ENCODE results near the gene L3MBTL4. TPM values are rescaled to one million over a fixed set of nuclear protein-coding genes. Genes with fewer than 3 reads are reported as not detected.

L3MBTL4 gene
- total RNA-seq, 2 donors from 2014 or later, result 10.9 to 11.2 TPM

GRCh38 chr18:6239716-6240115, 175.0 kb downstream of the L3MBTL4 start:
- Histone ChIP-seq H3K4me1 (no peaks in the 10 kb centered on the region), H3K9me3 (no peaks in the 10 kb centered on the region), H3K36me3 (replicated peaks in 1 of 2; ENCODE audit: insufficient read depth in 1 of 2, low read depth in 2 of 2) (no peaks in the 10 kb centered on the region), H3K27me3 (no peaks in the 10 kb centered on the region), H3K27ac (no peak overlapping the region), H3K4me3 (no peak overlapping the region)
- DNase-seq (no peak), ATAC-seq (no peak)
- TF ChIP-seq POLR2A (IDR thresholded peaks at IDR 0.05) (no peak), CTCF (IDR thresholded peaks at IDR 0.05) (no peak)
- intact Hi-C loops (cut with DNase I), result no loop called here
- WGBS, 2 donors, result 93 to 98% methylated on average over 6 of the region's 6 CpGs

- Histone ChIP-seq H3K4me1 (no peaks in the 10 kb centered on the region), H3K36me3 (replicated peaks in 1 of 2; ENCODE audit: insufficient read depth in 1 of 2, low read depth in 2 of 2) (no peaks in the 10 kb centered on the region), H3K27ac (no peak overlapping the region), H3K9me3 (no peaks in the 10 kb centered on the region), H3K4me3 (no peak overlapping the region), H3K27me3 (no peaks in the 10 kb centered on the region)
- intact Hi-C loops (cut with DNase I), result no loop called here
- no peak for ATAC-seq
- WGBS, 2 donors, result 89 to 94% methylated on average over 2 of the region's 2 CpGs
- DNase-seq, result no peak
- TF ChIP-seq CTCF (IDR thresholded peaks at IDR 0.05) (no peak), POLR2A (IDR thresholded peaks at IDR 0.05) (no peak)
These were observed 178.5 kb downstream of the L3MBTL4 start for GRCh38 chr18:6236258-6236657.

- peaks cover 0 to 2% of the 10 kb centered on the region in 2 donors for H3K36me3 ChIP-seq (replicated peaks in 1 of 2; ENCODE audit: insufficient read depth in 1 of 2, low read depth in 2 of 2)
- intact Hi-C loops (cut with DNase I), result no loop called here
- H3K4me1 ChIP-seq, result no peaks in the 10 kb centered on the region
- no peak for TF ChIP-seq CTCF (IDR thresholded peaks at IDR 0.05)
- no peak for TF ChIP-seq POLR2A (IDR thresholded peaks at IDR 0.05)
- peaks cover 0 to 5% (median 0%) of the 10 kb centered on the region in 3 donors for H3K9me3 ChIP-seq
- DNase-seq, result no peak
- ATAC-seq, result no peak
- no peak overlapping the region for H3K4me3 ChIP-seq
- no peaks in the 10 kb centered on the region for H3K27me3 ChIP-seq
- WGBS, 2 donors, result 89 to 90% methylated on average over 4 of the region's 4 CpGs
- H3K27ac ChIP-seq, result no peak overlapping the region
These were observed 192.4 kb downstream of the L3MBTL4 start for GRCh38 chr18:6222271-6222670.

GRCh38 chr18:6221602-6222014, 193.1 kb downstream of the L3MBTL4 start:
- Histone ChIP-seq H3K27me3 (no peaks in the 10 kb centered on the region), H3K4me1 (no peaks in the 10 kb centered on the region), H3K9me3 (peaks cover 0 to 5% (median 0%) of the 10 kb centered on the region in 3 donors), H3K36me3 (replicated peaks in 1 of 2; ENCODE audit: insufficient read depth in 1 of 2, low read depth in 2 of 2) (peaks cover 0 to 2% of the 10 kb centered on the region in 2 donors), H3K27ac (no peak overlapping the region), H3K4me3 (no peak overlapping the region)
- intact Hi-C loops (cut with DNase I), result no loop called here
- 81 to 89% methylated on average over 2 of the region's 2 CpGs for WGBS, 2 donors
- no peak for DNase-seq
- ATAC-seq, result no peak
- no peak for TF ChIP-seq CTCF (IDR thresholded peaks at IDR 0.05)

- H3K27me3 ChIP-seq, result no peaks in the 10 kb centered on the region
- no peak overlapping the region for H3K27ac ChIP-seq
- ATAC-seq, result no peak
- H3K4me1 ChIP-seq, result no peaks in the 10 kb centered on the region
- DNase-seq, result no peak
- H3K4me3 ChIP-seq, result no peak overlapping the region
- H3K9me3 ChIP-seq, result peaks cover 0 to under 1% (median 0%) of the 10 kb centered on the region in 3 donors
- intact Hi-C loops (cut with DNase I), result no loop called here
- WGBS, 2 donors, result 75 to 80% methylated on average over 3 of the region's 3 CpGs
- TF ChIP-seq POLR2A (IDR thresholded peaks at IDR 0.05) (no peak), CTCF (IDR thresholded peaks at IDR 0.05) (no peak)
- H3K36me3 ChIP-seq (replicated peaks in 1 of 2; ENCODE audit: insufficient read depth in 1 of 2, low read depth in 2 of 2), result no peaks in the 10 kb centered on the region
These were observed 194.6 kb downstream of the L3MBTL4 start for GRCh38 chr18:6220129-6220528.

Data from body of pancreas (tissue), 4 donors.